Measurements from ENCODE around the gene SIRPB1.
A peak's percentile ranks its signal among the peaks of the same experiment; 100 is the strongest.
"Not testable (repeated sequence)": the region's sequence is repeated elsewhere in the genome, so short reads cannot be mapped to it uniquely, and the experiment has no call there.

SIRPB1 gene

DNA sequence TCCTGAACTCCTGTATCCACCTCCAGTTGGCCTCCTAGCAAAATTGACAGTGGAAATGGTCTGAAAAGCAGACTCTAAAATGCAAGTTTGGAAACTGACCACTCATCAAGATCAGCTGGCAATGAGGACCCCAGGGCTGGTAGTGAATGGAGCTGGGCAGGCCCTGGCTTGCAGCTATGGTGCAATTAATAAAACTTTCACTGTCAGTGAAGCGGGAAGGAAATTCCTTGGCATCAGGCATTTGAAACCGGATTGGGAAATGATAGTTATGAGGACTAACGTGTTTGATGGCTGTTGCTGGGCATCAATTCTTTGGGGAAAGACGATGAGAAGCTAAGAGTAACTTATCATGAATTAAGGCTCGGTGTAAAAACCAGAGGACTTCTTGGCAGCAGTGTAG, 19.1 kb downstream of the SIRPB1 start:
- Mint-ChIP-seq H3K4me3 (no peak overlapping the region), H3K36me3 (ENCODE audit: low read depth) (peaks cover 6% of the 10 kb centered on the region), H3K4me1 (ENCODE audit: low read depth) (peaks cover 44% of the 10 kb centered on the region), H3K27me3 (no peaks in the 10 kb centered on the region), H3K27ac (peak overlapping the region; percentile 38), H3K9me3 (no peaks in the 10 kb centered on the region)
- intact Hi-C loops (cut with micrococcal nuclease), result no loop called here

DNA sequence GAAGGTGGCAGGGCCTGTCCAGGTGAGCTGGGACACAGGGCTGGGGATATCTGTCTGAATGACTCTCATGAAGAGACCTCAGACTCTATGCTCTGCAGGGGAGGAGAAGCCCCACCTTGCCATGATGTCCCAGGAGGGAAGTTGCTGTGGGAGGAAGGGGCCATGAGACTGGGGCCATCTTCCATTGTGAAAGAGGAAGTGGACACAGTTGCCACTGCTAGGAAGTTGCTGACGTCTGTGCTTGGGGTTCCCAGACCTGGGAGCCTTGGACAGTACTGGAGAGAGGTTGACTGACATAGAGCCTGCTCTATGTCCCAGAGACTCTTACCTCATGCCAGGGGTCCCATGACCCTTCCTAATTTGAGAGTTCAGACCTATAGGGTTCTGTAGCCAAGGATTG, 24.5 kb downstream of the SIRPB1 start:
- intact Hi-C loops (cut with micrococcal nuclease), result no loop called here
- no peaks in the 10 kb centered on the region for H3K27me3 Mint-ChIP-seq
- H3K4me3 Mint-ChIP-seq, result no peak overlapping the region
- H3K9me3 Mint-ChIP-seq, result no peaks in the 10 kb centered on the region
- peaks cover 45% of the 10 kb centered on the region for H3K4me1 Mint-ChIP-seq (ENCODE audit: low read depth)
- H3K27ac Mint-ChIP-seq, result peak overlapping the region; percentile 76
- no peaks in the 10 kb centered on the region for H3K36me3 Mint-ChIP-seq (ENCODE audit: low read depth)

DNA sequence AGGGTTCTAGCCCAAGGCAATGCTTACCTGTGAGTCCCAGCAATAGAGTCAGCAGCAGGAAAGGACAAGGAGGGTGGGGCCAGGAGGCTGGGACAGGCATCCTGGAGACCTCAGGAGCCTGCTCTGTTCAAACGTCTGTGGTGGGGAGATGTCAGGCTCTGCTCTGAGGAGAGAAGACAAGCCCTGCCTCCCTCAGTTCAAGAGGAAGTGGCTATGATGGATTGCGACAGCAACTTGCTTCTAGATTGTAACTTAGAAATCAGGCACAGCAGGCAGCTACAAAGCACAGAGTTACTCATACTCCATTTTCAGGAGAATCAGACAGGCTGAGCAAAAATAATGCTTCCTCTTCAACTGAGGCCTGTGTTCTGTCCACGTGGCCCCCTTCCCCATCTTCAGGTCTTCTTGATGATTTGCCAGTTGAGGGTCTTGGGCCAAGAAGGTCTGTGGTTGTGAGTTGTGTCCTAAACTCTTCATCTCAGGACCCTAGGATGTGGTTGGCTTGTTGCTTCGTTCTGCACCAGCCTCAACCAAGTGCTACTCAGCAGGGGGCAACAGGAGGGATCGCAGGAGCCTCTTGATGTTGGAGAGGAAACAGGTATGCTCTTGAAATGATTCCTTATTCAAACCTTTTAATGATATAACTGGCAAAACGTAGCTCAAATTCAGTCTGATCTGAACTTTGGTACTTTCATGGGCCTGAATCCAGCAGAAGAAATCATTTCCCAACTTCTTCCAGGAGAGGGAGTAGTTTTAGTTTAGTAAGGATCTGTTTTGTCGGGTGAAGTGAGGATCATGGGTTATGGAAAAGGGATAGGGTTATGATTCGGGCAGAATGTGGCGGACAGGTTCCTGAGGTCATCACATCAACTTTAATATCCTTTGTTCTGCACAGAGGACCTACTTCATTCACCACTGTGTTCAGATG, 31.0 kb downstream of the SIRPB1 start:
- peak overlapping the region; percentile 67 for H3K4me3 Mint-ChIP-seq
- intact Hi-C loops (cut with micrococcal nuclease), result loop anchor here (10.0 kb wide), 2 partner anchors 116 to 146 kb away; no protein-coding TSS in a partner anchor

DNA sequence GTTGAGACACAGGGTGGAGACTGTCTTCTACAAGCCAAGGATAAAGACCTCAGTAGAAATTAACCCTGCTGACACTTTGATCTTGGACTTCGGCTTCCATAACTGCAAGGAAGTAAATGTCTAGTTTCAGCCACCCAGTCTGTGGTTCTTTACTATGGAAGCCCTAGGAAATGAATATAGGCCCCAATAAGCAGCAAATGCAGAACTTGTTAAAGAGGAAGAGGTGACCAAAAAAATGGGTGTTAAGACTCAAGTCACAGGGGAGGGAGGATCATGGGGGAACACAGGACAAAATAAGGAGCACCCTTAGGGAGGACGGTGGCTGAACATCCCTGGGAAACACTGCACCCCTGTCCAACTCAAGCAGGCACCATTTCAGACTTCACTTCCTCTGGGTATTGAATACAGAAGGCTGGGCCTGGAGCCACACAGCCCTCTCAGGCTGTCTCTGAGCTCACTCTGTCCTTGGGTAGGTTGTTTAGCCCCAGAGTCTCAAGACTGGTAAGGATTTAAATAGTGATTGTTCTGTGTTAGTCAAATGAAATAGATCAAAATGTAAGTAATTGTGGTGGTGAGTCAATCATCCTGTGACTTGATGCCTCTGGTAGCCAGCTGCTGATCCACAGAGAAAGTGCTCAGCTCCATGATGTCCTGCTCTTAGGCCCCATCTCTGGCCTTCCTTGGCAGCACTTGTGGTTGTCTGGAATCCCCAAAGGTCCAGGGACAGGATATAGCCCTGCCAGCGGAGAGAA, 31.9 kb downstream of the SIRPB1 start:
- intact Hi-C loops (cut with micrococcal nuclease), result loop anchor here (10.0 kb wide), 2 partner anchors 117 to 147 kb away; no protein-coding TSS in a partner anchor
- Mint-ChIP-seq H3K4me3 (peak overlapping the region; percentile 69), H3K27ac (peak overlapping the region; percentile 96), H3K36me3 (ENCODE audit: low read depth) (peaks cover 15% of the 10 kb centered on the region), H3K27me3 (no peaks in the 10 kb centered on the region), H3K9me3 (no peaks in the 10 kb centered on the region), H3K4me1 (ENCODE audit: low read depth) (peaks cover 52% of the 10 kb centered on the region)

More for the DNA sequence above, 31.0 kb downstream of the SIRPB1 start:
- no peaks in the 10 kb centered on the region for H3K9me3 Mint-ChIP-seq
- peaks cover 45% of the 10 kb centered on the region for H3K4me1 Mint-ChIP-seq (ENCODE audit: low read depth)
- no peaks in the 10 kb centered on the region for H3K27me3 Mint-ChIP-seq
- H3K36me3 Mint-ChIP-seq (ENCODE audit: low read depth), result peaks cover 7% of the 10 kb centered on the region
- peak overlapping the region; percentile 96 for H3K27ac Mint-ChIP-seq

DNA sequence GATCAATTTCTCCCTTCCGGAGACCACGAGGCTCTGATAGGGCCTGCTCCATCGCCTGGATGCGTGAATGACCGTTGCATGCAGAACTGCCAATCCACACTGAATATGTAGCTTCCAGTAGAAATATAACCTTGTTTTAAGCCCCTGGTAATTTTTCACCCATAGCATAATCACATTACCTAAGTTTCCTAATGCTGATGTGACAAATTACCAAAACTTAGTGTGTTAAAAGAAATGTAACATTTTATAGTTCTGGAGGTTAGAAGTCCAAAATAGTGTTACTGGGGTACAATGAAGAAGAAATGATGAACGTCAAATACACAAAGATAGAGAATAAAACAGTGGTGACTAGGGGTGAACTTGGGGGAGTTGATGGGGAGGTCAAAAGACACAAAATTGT, 40.3 kb downstream of the SIRPB1 start:
- Mint-ChIP-seq H3K4me1 (ENCODE audit: low read depth) (peaks cover 56% of the 10 kb centered on the region), H3K9me3 (no peaks in the 10 kb centered on the region), H3K4me3 (no peak overlapping the region), H3K27ac (no peak overlapping the region), H3K27me3 (no peaks in the 10 kb centered on the region), H3K36me3 (ENCODE audit: low read depth) (peaks cover 63% of the 10 kb centered on the region)
- intact Hi-C loops (cut with micrococcal nuclease), result loop anchor here (5.0 kb wide), 1 partner anchor 38 kb away; no protein-coding TSS in a partner anchor

DNA sequence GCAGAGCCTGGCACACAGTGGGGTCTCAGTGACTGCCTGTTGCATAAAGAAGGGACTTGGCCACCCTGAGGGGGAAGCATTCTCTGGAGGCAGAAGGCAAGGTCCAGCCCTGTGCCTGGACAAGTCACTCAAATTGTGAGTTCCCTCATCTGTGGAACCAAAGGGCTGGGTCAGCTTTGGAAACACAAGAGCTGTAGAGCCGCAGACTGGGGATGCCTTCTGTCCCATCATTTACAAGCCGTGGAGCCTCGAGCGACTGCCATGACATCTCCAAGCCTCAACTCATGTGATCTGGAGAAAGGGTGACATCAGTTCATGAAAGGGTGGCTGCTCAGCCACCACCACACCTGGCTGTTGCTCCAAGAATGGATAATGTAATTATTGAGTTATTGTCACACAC, 41.9 kb downstream of the SIRPB1 start:
- H3K9me3 Mint-ChIP-seq, result no peaks in the 10 kb centered on the region
- intact Hi-C loops (cut with micrococcal nuclease), result loop anchor here (5.0 kb wide), 1 partner anchor 39 kb away; no protein-coding TSS in a partner anchor
- H3K27ac Mint-ChIP-seq, result no peak overlapping the region
- H3K4me1 Mint-ChIP-seq (ENCODE audit: low read depth), result peaks cover 45% of the 10 kb centered on the region
- no peak overlapping the region for H3K4me3 Mint-ChIP-seq
- H3K36me3 Mint-ChIP-seq (ENCODE audit: low read depth), result peaks cover 53% of the 10 kb centered on the region
- H3K27me3 Mint-ChIP-seq, result no peaks in the 10 kb centered on the region

DNA sequence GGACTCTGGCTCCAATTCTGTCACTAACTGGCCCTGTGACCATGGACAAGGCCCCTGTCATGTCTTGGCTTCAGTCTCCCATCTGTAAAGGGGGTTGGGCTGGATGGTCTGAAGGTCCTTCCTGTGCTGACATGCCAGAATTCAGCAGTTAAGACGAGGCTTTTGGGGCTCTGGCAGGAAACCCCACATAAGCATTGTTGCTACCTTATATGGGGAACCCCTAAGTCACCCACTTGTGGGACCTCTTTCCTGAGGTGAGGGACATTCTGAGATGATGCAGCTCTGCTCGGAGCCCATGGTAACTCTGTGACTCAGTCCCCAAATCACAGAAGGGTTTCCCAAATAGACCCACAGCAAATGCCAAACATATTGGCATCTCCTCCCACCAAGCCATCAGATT, 42.5 kb downstream of the SIRPB1 start:
- peaks cover 51% of the 10 kb centered on the region for H3K36me3 Mint-ChIP-seq (ENCODE audit: low read depth)
- H3K4me3 Mint-ChIP-seq, H3K9me3 Mint-ChIP-seq, H3K27ac Mint-ChIP-seq, H3K27me3 Mint-ChIP-seq: not testable (repeated sequence)
- intact Hi-C loops (cut with micrococcal nuclease), result loop anchor here (5.0 kb wide), 1 partner anchor 40 kb away; no protein-coding TSS in a partner anchor
- peaks cover 44% of the 10 kb centered on the region for H3K4me1 Mint-ChIP-seq (ENCODE audit: low read depth)

DNA sequence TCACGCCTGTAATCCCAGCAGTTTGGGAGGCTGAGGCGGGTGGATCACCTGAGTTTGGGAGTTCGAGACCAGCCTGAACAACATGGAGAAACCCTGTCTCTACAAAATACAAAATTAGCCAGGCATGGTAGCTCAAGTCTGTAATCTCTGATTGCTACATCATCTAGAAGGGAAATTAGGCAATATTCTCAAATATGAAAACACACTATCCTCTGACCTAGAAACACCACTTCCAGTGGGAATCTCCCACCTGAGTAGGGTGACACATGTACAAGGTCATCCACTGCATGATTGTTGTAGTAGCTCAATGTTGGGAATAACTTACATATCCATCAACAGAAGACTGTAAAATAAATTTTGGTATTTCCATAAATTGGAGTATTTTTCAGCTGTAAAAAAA, 43.2 kb downstream of the SIRPB1 start:
- Mint-ChIP-seq H3K4me1 (ENCODE audit: low read depth) (peaks cover 44% of the 10 kb centered on the region), H3K36me3 (ENCODE audit: low read depth) (peaks cover 57% of the 10 kb centered on the region), H3K4me3 (no peak overlapping the region), H3K9me3 (no peaks in the 10 kb centered on the region), H3K27ac (no peak overlapping the region), H3K27me3 (no peaks in the 10 kb centered on the region)
- intact Hi-C loops (cut with micrococcal nuclease), result loop anchor here (5.0 kb wide), 1 partner anchor 41 kb away; no protein-coding TSS in a partner anchor

DNA sequence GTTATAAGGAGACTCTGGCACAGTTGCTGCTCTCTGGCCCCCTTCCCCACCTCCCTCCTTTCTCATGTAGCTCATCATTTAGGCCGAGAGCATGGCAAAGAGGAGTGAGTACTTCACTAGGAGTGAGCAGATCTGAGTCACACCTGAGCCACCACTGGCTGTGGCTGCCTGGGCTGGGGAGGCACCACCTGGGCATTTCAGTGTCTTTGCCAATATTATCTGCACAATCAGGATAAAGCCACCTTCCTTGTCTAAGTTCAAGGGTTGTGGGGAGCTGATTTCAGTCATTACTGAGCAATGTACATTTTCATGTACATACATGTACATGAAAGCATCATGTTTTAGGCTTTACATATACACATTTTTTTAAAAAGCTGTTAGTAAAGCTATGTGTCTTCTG, 43.8 kb downstream of the SIRPB1 start:
- intact Hi-C loops (cut with micrococcal nuclease), result loop anchor here (5.0 kb wide), 1 partner anchor 41 kb away; no protein-coding TSS in a partner anchor
- peaks cover 58% of the 10 kb centered on the region for H3K36me3 Mint-ChIP-seq (ENCODE audit: low read depth)
- H3K27ac Mint-ChIP-seq, H3K27me3 Mint-ChIP-seq, H3K4me3 Mint-ChIP-seq, H3K9me3 Mint-ChIP-seq: not testable (repeated sequence)
- H3K4me1 Mint-ChIP-seq (ENCODE audit: low read depth), result peaks cover 44% of the 10 kb centered on the region

DNA sequence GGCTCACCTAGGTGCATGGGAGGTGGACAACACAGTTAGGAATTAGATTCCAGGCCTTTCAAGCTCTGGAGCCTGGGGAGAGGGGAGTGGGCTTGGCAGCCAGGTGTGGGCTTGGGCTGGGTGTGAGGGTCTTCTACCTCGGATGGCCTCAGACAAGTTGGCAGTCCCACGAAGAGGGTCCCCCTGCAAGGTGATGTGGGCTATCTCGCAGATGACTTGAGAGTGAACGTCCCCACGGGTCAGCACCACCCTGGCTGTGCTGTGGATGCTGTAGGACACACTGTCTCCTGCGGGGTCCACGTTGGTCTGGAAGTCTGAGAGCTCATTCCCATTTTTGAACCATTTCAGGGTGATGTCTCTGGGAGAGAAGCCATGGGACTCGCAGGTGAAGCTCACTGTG, 48.2 kb downstream of the SIRPB1 start:
- Mint-ChIP-seq H3K4me1 (ENCODE audit: low read depth) (peaks cover 54% of the 10 kb centered on the region), H3K27ac (peak overlapping the region; percentile 27), H3K36me3 (ENCODE audit: low read depth) (peaks cover 51% of the 10 kb centered on the region)
- intact Hi-C loops (cut with micrococcal nuclease); H3K9me3 Mint-ChIP-seq; H3K4me3 Mint-ChIP-seq; H3K27me3 Mint-ChIP-seq: not testable (repeated sequence)

All from dendritic cell treated with granulocyte-macrophage colony-stimulating factor and Interleukin-4, amounts not matched to agents 40 ng/mL and 50 ng/mL, for 4 days (primary cell).